Activated CD8-positive, alpha-beta memory T cell treated with anti-CD3 and anti-CD28 coated beads for 1 hour (primary cell): ENCODE data around the gene SFRP2.

Experiments
- DNase-seq, 2 donors: peaks; one replicate each; pipeline ENCODE4 v3.0.0-alpha.2; 2020; ENCODE audit warnings: low read depth in 1 of 2; ENCODE audit errors: extremely low read depth in 1 of 2

SFRP2 gene

GRCh38 chr4:153777421-153777820, 11.5 kb downstream of the SFRP2 start:
- no peak for DNase-seq

GRCh38 chr4:153776601-153777000, 12.3 kb downstream of the SFRP2 start:
- DNase-seq = no peak

GRCh38 chr4:153773236-153773690, 15.6 kb downstream of the SFRP2 start:
- no peak for DNase-seq

GRCh38 chr4:153771046-153771445, 17.8 kb downstream of the SFRP2 start:
- no peak for DNase-seq

DNA sequence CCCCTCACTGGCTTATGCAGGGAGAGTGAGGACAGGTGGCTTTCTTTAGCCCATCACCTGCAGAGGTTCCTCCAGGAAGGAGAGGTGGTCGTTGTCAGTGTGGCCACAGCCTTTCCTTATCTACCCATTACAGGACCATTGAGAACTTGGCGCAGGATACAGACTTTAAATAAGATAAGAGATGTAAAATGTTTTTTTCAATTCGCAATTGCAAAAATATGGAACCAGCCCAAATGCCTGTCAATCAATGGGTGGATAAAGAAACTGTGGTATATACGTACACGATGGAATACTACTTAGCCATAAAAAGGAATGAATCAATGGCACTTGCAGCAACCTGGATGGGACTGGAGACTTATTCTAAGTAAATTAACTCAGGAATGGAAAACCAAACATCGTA, 22.1 kb downstream of the SFRP2 start:
- DNase-seq = no peak

DNA sequence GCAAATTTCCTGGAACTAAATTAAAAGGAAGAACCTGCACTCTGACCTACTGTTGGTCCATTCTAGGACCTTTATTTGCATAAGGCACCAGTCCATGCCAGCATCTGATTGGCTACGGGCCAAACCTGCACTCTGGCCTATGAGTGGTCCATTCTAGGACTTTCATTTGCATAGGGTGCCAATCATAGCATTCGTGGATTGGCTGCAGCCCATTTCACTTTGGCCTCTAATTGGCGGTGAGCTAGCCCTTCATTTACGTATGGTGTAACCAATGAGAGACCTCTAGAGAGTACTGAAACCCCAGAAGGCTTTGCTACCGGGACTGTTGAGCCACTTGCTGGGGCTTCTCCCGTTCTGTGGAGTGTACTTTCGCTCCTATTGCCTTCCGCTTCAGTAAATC, 23.0 kb downstream of the SFRP2 start:
- no peak for DNase-seq

DNA sequence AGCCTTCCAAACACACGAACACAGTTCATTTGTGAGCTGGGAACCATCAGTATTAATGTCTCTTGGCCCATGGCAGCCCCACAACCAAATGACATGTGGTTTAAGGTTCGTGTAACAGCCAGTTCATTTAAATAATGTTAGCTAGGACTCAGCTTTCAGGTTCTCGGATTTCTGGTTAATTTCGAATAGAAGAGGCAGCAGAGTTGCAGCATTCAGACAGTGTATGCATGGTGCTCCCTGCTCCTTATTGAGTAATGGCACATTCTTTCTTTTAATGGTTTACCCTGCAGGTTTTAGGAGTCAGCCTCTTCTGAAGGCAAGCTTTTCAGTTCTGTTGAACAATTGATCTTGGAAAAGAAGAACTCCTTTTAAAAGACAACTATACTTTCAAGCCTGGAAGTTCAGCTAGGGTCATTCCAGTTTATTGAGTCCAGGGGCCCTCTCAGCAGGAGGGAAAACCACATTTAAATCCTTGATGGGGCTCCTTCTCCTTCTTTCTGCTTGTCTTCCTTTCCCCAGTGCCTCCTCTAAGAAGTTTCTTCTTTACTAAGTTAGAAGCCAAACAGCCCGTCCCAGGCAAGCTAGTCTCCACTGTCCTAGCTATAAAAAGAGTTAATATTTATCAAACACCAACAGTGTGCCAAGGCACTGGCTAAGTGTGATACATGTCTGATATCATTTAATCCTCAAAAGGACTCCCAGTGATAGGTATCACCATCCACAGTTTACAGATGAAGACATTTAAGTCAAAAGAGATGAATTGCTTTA, 24.1 kb downstream of the SFRP2 start:
- DNase-seq = no peak

GRCh38 chr4:153763404-153763803, 25.5 kb downstream of the SFRP2 start:
- no peak for DNase-seq

- DNase-seq = no peak
Measured at GRCh38 chr4:153759407-153760316, 29.2 kb downstream of the SFRP2 start, which contains the start of gene RNF175. TSS of gene RNF175 (minus strand) at chr4:153760024. CDS start at chr4:153759862, 162 bp downstream.

- no peak for DNase-seq
Measured at GRCh38 chr4:153758688-153759406, 30.0 kb downstream of the SFRP2 start.

DNA sequence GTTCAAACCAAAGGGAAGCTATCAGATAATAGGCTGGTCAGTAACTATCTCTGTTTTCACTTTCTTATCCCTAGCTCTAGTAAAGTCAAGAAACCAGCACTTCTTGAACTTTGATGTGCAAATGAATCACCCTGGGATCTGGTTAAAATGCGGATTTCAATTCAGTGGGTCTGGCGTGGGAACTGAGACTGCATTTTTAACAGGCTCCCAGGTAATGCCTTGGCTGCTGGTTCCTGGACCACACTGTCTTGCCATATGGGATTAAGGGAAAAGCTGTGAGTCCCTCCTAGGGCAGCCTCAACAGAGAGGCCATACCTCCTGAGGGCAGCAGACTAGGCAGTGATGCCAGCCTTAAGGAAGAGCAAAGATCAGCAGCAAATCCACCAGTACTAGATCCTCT, 30.7 kb downstream of the SFRP2 start:
- no peak for DNase-seq

DNA sequence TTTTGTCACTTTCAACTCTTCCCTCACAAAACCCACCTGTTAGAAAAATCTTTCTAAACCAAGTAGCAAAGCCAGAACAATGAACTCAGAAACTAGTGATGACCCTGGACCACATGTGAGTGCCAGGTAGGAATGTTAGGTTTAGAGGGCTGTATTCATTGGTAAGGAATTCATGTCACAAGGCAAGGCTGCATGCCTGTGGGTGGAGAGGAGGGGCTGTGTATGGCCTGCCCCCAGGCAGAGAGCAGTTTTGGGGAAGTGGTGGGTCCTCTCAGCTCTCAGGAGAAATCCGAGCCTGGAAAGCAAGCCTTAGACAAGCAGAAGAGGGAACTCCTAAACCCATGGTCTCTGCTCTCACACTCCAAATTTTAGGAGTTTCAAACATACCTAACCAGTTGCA, 31.5 kb downstream of the SFRP2 start:
- DNase-seq = no peak

GRCh38 chr4:153755186-153755585, 33.7 kb downstream of the SFRP2 start:
- no peak for DNase-seq

GRCh38 chr4:153750197-153750817, 38.6 kb downstream of the SFRP2 start:
- peak; percentile 5 to 20 for DNase-seq

DNA sequence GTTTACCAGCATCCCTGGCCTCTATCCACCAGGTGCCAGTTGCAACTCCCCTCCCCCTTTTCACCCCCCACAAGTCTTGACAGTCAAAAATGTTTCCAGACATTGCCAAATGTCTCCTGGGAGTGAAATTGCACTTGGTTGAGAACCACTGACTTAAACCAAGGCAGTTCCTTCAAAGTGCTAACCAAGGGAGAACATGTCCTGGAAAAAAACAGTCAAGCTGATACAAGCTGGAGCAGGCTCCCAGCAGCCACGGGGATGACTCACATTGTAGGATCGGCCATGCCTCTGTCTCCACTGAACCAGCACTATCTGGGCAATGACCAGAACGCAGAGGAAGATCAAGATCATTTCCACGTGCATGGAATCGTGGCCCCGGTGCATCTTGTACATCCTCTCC, 40.5 kb downstream of the SFRP2 start:
- DNase-seq = no peak

DNA sequence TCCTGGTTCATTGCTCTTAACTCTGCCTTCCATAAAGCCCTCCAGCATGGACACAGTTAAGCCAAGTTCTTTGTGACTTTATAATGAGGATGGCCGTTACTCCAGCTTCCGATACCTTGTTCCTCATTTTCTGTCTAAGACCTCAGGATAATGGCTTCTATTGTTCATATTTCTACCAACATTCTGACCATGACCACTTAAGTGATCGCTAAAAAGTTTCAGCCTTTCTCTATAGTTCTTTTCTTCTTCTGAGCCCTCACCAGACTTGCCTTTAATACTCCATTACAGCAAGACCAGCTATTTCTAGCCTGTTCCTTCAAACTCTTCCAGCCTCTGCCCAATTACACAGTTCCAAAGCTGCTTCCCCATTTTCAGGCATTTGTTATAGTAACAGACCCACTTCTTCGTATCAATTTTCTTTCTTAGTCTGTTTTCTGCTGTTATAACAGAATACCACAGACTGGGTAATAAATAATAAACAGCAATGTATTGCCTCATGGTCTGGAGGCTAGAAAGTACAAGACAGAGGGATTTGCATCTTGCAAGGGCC, 41.4 kb downstream of the SFRP2 start:
- DNase-seq = no peak

GRCh38 chr4:153745651-153746050, 43.2 kb downstream of the SFRP2 start:
- no peak for DNase-seq

DNA sequence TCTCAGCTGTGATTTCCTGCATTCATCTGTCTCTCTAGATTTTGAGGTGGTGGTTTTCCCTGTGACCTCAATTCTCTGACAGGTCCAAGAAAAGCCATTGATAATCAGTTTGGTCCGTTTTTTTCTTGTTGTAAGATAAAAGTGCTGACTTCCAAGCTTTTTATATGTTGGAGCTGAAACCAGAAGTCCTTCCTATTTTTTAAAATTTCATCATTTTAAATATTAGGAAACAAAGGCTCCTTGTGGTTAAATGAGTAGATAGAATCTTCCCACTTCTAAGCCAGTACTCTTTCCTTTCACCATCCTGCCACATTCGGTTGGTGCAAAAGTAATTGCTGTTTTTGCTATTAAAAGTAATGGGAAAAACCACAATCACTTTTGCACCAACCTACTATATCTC, 47.3 kb downstream of the SFRP2 start:
- DNase-seq = no peak

GRCh38 chr4:153735906-153736461, 52.9 kb downstream of the SFRP2 start:
- DNase-seq = no peak
